HepG2 (cell line): ENCODE measurements around the gene LYSMD3. TPM values are rescaled to one million over a fixed set of nuclear protein-coding genes. Genes with fewer than 3 reads are reported as not detected.

Source experiments
- ATAC-seq: fragments of 200-7000 bp; cut with Tn5 transposase; 3 replicates; pipeline ENCODE4 v1.9.1; 2020; ENCODE audit warnings: mild to moderate bottlenecking, moderate library complexity
- BruUV-seq: library from RNA; stranded (reverse); fragments of 400-500 nt; replicated peaks from 2 replicates; lab custom pipeline; 2021; lab: Mats Ljungman, UMichigan
- CTCF ChIA-PET: fragments of 300-600 bp; formaldehyde crosslinking; extraction: SDS; loops from one replicate; lab custom pipeline; 2021; ENCODE audit warnings: low total read pairs, inconsistent platforms, low intra/inter-chr PET ratio; lab: Yijun Ruan, JAX
- POLR2A ChIA-PET: fragments of 350-600 bp; sonication (Branson Sonifier 250); formaldehyde crosslinking; loops from one replicate; lab custom pipeline; 2020; ENCODE audit warnings: antibody characterized with exemption, inconsistent platforms; lab: Yijun Ruan, JAX
- DNase-seq: peaks from one replicate; pipeline ENCODE4 v3.0.0-alpha.2; 2015; ENCODE audit warnings: low spot score
- FAIRE-seq: peaks from 3 replicates; lab custom pipeline; 2011; peaks lifted over from hg19 to GRCh38; lab: Jason Lieb, UNC
- H2AFZ ChIP-seq: one replicate; pipeline ENCODE4 v1.6.1; 2011; ENCODE audit warnings: low read length, inconsistent platforms
- H3K27ac ChIP-seq: fragments of 300-600 bp; 3 replicates; pipeline ENCODE4 v1.8.0; 2011; ENCODE audit warnings: mixed run types, mild to moderate bottlenecking, mixed read lengths, low read length, inconsistent platforms; ENCODE audit not compliant: insufficient read depth; ENCODE audit errors: extremely low read length
- H3K27me3 ChIP-seq, 2 experiments: fragments of 200-600 bp in 1 of 2; 2 replicates in 1 of 2; 3 replicates in 1 of 2; pipeline versions ENCODE4 v1.6.0 to v1.8.0; 2011; ENCODE audit warnings: low read length in 2 of 2, mild to moderate bottlenecking in 2 of 2, moderate library complexity in 2 of 2, inconsistent platforms in 1 of 2; ENCODE audit not compliant: insufficient read depth in 2 of 2, control insufficient read depth in 1 of 2
- H3K36me3 ChIP-seq, 2 experiments: fragments of 200-600 bp in 1 of 2; replicated peaks in 1 of 2; 2 replicates in 1 of 2; 3 replicates in 1 of 2; pipeline versions ENCODE4 v1.5.1 to v1.8.0; 2011; ENCODE audit warnings: low read length in 2 of 2, inconsistent platforms in 1 of 2; ENCODE audit not compliant: insufficient read depth in 2 of 2, control insufficient read depth in 1 of 2
- H3K4me1 ChIP-seq: 2 replicates; pipeline ENCODE4 v1.5.1; 2012; ENCODE audit warnings: low read length, inconsistent platforms; ENCODE audit not compliant: insufficient read depth
- H3K4me2 ChIP-seq: 2 replicates; pipeline ENCODE4 v1.6.0; 2011; ENCODE audit warnings: low read depth, low read length, inconsistent platforms
- H3K4me3 ChIP-seq, 3 experiments: fragments of 200-600 bp in 1 of 3; sonication (generic), shearing (Covaris generic) in 1 of 3; replicated peaks in 1 of 3; 2 replicates each; pipeline ENCODE4 v1.5.1; 2011 to 2016; ENCODE audit warnings: low read length in 3 of 3, inconsistent platforms in 2 of 3, low read depth in 2 of 3, mild to moderate bottlenecking in 2 of 3, control low read depth in 1 of 3, mixed read lengths in 1 of 3; ENCODE audit not compliant: insufficient read depth in 1 of 3
- H3K79me2 ChIP-seq: one replicate; pipeline ENCODE4 v1.6.1; 2011; ENCODE audit warnings: low read length, inconsistent platforms; ENCODE audit not compliant: insufficient read depth
- H3K9ac ChIP-seq: 2 replicates; pipeline ENCODE4 v1.6.0; 2011; ENCODE audit warnings: mild to moderate bottlenecking, low read depth, low read length, inconsistent platforms; ENCODE audit not compliant: insufficient read depth
- H3K9me3 ChIP-seq: 2 replicates; pipeline ENCODE4 v1.5.1; 2012; ENCODE audit warnings: mild to moderate bottlenecking, low read length
- H4K20me1 ChIP-seq: 2 replicates; pipeline ENCODE4 v1.6.0; 2011; ENCODE audit warnings: inconsistent platforms, mild to moderate bottlenecking, low read length, moderate library complexity; ENCODE audit not compliant: insufficient read depth
- CBX5 ChIP-seq: sonication (generic); formaldehyde crosslinking; IDR thresholded peaks from 2 replicates; pipeline ENCODE4 v1.4.0; 2020; ENCODE audit warnings: missing genetic modification reagents, borderline replicate concordance
- ETS1 ChIP-seq: sonication (generic); formaldehyde crosslinking; IDR thresholded peaks from 2 replicates; pipeline ENCODE4 v1.4.0; 2020; ENCODE audit warnings: missing genetic modification reagents
- HMGXB4 ChIP-seq, 2 experiments: sonication (generic) in 1 of 2; formaldehyde crosslinking in 1 of 2; IDR thresholded peaks; 2 replicates each; pipeline versions ENCODE4 v1.4.0 to v1.6.1; 2018 to 2020; ENCODE audit warnings: missing genetic modification reagents in 2 of 2, borderline replicate concordance in 1 of 2, low read depth in 1 of 2, mild to moderate bottlenecking in 1 of 2, missing biosample characterization in 1 of 2
- LRRFIP1 ChIP-seq: sonication (generic); formaldehyde crosslinking; conservative IDR thresholded peaks from 2 replicates; pipeline ENCODE4 v1.4.0; 2020; ENCODE audit warnings: missing genetic modification reagents
- MED13 ChIP-seq: sonication (generic); formaldehyde crosslinking; IDR thresholded peaks from 2 replicates; pipeline ENCODE4 v1.5.0; 2020; ENCODE audit warnings: missing genetic modification reagents
- NFAT5 ChIP-seq: sonication (generic); formaldehyde crosslinking; IDR thresholded peaks from 2 replicates; pipeline ENCODE4 v1.4.0; 2020; ENCODE audit warnings: missing genetic modification reagents
- NR2F6 ChIP-seq, 2 experiments: IDR thresholded peaks; 2 replicates each; pipeline ENCODE4 v1.6.1; 2016; ENCODE audit warnings: antibody characterized with exemption in 1 of 2, mild to moderate bottlenecking in 1 of 2
- SPEN ChIP-seq: sonication (generic); formaldehyde crosslinking; IDR thresholded peaks from 2 replicates; pipeline ENCODE4 v1.5.1; 2020; ENCODE audit warnings: low read depth, mild to moderate bottlenecking, missing genetic modification reagents
- ZFY ChIP-seq: sonication (generic); formaldehyde crosslinking; IDR thresholded peaks from 2 replicates; pipeline ENCODE4 v1.4.0; 2020; ENCODE audit warnings: missing genetic modification reagents
- ZNF280B ChIP-seq: sonication (generic); formaldehyde crosslinking; IDR thresholded peaks from 2 replicates; pipeline ENCODE4 v1.5.0; 2020; ENCODE audit warnings: missing genetic modification reagents, mild to moderate bottlenecking, borderline replicate concordance
- ZNF382 ChIP-seq: sonication (generic); formaldehyde crosslinking; IDR thresholded peaks from 2 replicates; pipeline ENCODE4 v1.5.0; 2020; ENCODE audit warnings: missing genetic modification reagents, mild to moderate bottlenecking, borderline replicate concordance
- ZSCAN31 ChIP-seq: sonication (generic); formaldehyde crosslinking; IDR thresholded peaks from 2 replicates; pipeline ENCODE4 v1.5.0; 2020; ENCODE audit warnings: low read depth, mild to moderate bottlenecking, missing genetic modification reagents
- WGBS: methylation state at CpG from one replicate; pipeline ENCODE4 v1.1.6; 2017; ENCODE audit warnings: low lambda C conversion rate; 5-methylcytosine and 5-hydroxymethylcytosine counted together
- in situ Hi-C: cut with HindIII; loops from 2 replicates; pipeline ENCODE4 v1.10.0; 2017; ENCODE audit warnings: low pct_unique_long_range_greater_than_20kb; ENCODE audit not compliant: extremely low pct_ligation_motif_present
- intact Hi-C: fragments of 100-400 bp; cut with micrococcal nuclease; formaldehyde crosslinking; loops from one replicate; pipeline ENCODE4 v1.10.0; 2022; ENCODE audit not compliant: unreplicated experiment
- polyA plus RNA-seq, 8 experiments: library from polyadenylated mRNA; depleted of rRNA in 3 of 8; stranded (reverse) in 7 of 8; unstranded in 1 of 8; fragments of >200 nt; fragmentation: Illumina TruSeq in 4 of 8; extraction: Trizol in 4 of 8; gene quantifications; 2 replicates each; pipeline versions ENCODE4 v1.2.1 to v1.2.3, GENCODE V29; 2011 to 2016; ENCODE audit warnings: low read depth in 4 of 8, missing spikeins in 1 of 8, mixed read lengths in 1 of 8; ENCODE audit not compliant: insufficient read depth in 1 of 8
- total RNA-seq, 5 experiments: library from RNA; depleted of rRNA; stranded (reverse); fragments of >200 nt; fragmentation: Illumina TruSeq; extraction: Trizol; gene quantifications; 2 replicates each; pipeline ENCODE4 v1.2.3, GENCODE V29; 2016; ENCODE audit warnings: low read depth in 1 of 5

The LYSMD3 gene
- total and polyA plus RNA-seq, 2 of the 13 experiments (the other 11 are each of a cell fraction or from before 2014, with no cell fraction given) = 9.1 to 13.8 TPM

GRCh38 chr5:90477073-90477472 lies 52.3 kb downstream of the LYSMD3 start:
- Histone ChIP-seq H3K36me3 (no peaks in the 10 kb centered on the region), H3K4me1 (peaks cover 30% of the 10 kb centered on the region), H3K9ac (no peak overlapping the region), H3K27me3 (no peaks in the 10 kb centered on the region), H4K20me1 (no peaks in the 10 kb centered on the region), H3K4me3 (no peak overlapping the region), H2AFZ (no peak overlapping the region), H3K9me3 (no peaks in the 10 kb centered on the region), H3K79me2 (peaks cover 12% of the 10 kb centered on the region), H3K4me2 (no peak overlapping the region), H3K27ac (no peak overlapping the region)
- in situ Hi-C loops (no loop called here), intact Hi-C loops (no loop called here)
- no peak for ATAC-seq
- 92% methylated on average over 2 of the region's 2 CpGs for WGBS
- BruUV-seq = no TSS peak
- ChIA-PET CTCF (no interaction called here), POLR2A (no interaction called here)
- FAIRE-seq = no peak
- no peak for DNase-seq
- TF ChIP-seq NFAT5 (no peak), SPEN (CRISPR knock-in tag) (no peak), ZNF382 (no peak), CBX5 (CRISPR knock-in tag) (no peak), ZSCAN31 (CRISPR knock-in tag) (no peak), ZFY (CRISPR knock-in tag) (no peak), LRRFIP1 (no peak), NR2F6 (IDR thresholded peaks at IDR 0.05) (no peak), NR2F6 (CRISPR knock-in tag; IDR thresholded peaks at IDR 0.05) (no peak), MED13 (no peak), HMGXB4 (CRISPR knock-in tag; IDR thresholded peaks at IDR 0.05; ENCODE audit: borderline replicate concordance in 1 of 2, low read depth in 1 of 2) (no peak), ZNF280B (CRISPR knock-in tag) (no peak), ETS1 (CRISPR knock-in tag) (no peak)
